Stimulated activated memory B cell treated with anti-CD40 and anti-IgM and Interleukin-4, amounts not matched to agents 10 μg/mL and 1 μg/mL and 100 μg/mL, for 72 hours (primary cell): ENCODE results near the gene MAP4.

Experiments used
- ATAC-seq: fragments of 150-1000 bp; cut with Tn5 transposase; 2 replicates; pipeline ENCODE4 v1.10.0; 2021
- H3K27ac Mint-ChIP-seq: one replicate; pipeline ENCODE4 v1.8.0; 2022; ENCODE audit warnings: mild to moderate bottlenecking, mixed read lengths
- H3K27me3 Mint-ChIP-seq: one replicate; pipeline ENCODE4 v1.8.0; 2022; ENCODE audit warnings: mixed read lengths
- H3K36me3 Mint-ChIP-seq: one replicate; pipeline ENCODE4 v1.8.0; 2022; ENCODE audit warnings: mixed read lengths
- H3K4me1 Mint-ChIP-seq: one replicate; pipeline ENCODE4 v1.8.0; 2022; ENCODE audit warnings: mixed read lengths
- H3K4me3 Mint-ChIP-seq: one replicate; pipeline ENCODE4 v1.8.0; 2022; ENCODE audit warnings: mild to moderate bottlenecking, moderate library complexity, mixed read lengths
- H3K9me3 Mint-ChIP-seq: one replicate; pipeline ENCODE4 v1.8.0; 2022; ENCODE audit warnings: mixed read lengths

The MAP4 gene

DNA sequence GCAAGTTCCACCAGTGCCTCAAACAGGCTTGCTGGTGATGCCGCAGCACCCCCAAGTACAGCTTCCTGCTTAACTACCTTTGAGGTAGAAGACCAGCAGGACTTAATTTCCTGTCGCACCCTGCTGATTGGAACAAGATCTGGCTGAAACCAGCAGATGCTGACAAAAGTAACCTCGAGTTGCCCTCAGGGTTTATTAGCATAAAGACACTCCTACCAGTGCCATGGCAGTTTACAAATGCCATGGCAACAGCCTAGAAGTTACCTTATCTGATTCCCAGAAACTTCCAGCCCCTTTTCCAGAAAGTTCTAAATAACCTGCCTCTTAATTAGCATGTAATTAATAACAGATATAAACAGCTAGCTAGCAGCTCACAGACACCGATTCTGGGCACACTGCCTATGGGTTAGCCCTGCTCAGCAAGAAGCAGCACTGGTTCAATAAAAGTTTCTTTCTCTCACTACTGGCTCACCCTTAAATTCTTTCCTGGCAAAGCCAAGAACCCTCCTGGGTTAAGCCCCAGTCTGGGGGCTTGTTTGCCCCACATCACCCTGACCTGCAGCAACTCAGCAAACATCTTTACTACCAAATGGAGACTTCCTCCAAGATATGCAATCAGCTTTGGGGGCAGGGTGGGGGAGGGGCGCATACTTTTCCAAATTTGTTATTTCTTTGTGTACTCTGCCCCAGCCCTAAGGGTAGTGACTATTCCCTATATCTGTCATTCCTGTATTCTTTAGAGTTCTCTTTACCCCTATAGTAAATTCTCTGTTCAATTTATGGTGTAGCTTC is 54.2 kb downstream of the MAP4 start:
- no peaks in the 10 kb centered on the region for H3K27me3 Mint-ChIP-seq
- H3K9me3 Mint-ChIP-seq = no peaks in the 10 kb centered on the region
- peaks cover 27% of the 10 kb centered on the region for H3K36me3 Mint-ChIP-seq
- no peak for ATAC-seq
- peaks cover 27% of the 10 kb centered on the region for H3K4me1 Mint-ChIP-seq
- H3K4me3 Mint-ChIP-seq = no peak overlapping the region
- H3K27ac Mint-ChIP-seq = no peak overlapping the region

DNA sequence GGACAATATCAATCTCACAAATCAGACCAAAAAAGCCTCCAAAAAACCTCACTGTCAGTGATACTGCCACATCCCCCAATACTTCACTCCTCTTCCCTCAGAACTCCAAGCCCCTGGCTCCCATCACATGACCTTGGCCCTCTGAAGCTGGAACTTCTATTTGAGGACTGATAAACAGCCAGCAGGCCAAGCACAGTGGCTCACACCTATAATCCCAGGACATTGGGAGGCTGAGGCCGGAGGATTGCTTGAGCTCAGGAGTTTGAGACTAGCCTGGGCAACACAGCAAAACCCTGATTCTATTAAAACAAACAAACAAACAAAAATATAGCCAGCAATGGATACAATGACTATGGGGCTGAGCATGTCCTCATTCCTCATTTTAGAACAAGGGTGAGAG is 55.2 kb downstream of the MAP4 start:
- ATAC-seq = no peak
- Mint-ChIP-seq H3K4me1 (peaks cover 27% of the 10 kb centered on the region), H3K9me3 (no peaks in the 10 kb centered on the region), H3K36me3 (peaks cover 28% of the 10 kb centered on the region), H3K4me3 (no peak overlapping the region), H3K27me3 (no peaks in the 10 kb centered on the region), H3K27ac (no peak overlapping the region)

- Mint-ChIP-seq H3K9me3 (no peaks in the 10 kb centered on the region), H3K27me3 (no peaks in the 10 kb centered on the region), H3K27ac (no peak overlapping the region), H3K36me3 (peaks cover 17% of the 10 kb centered on the region), H3K4me1 (peaks cover 9% of the 10 kb centered on the region), H3K4me3 (no peak overlapping the region)
- ATAC-seq = no peak
Measured at GRCh38 chr3:47956521-47956920, 59.7 kb downstream of the MAP4 start.

- Mint-ChIP-seq H3K9me3 (no peaks in the 10 kb centered on the region), H3K4me3 (no peak overlapping the region), H3K27me3 (no peaks in the 10 kb centered on the region), H3K36me3 (peaks cover 20% of the 10 kb centered on the region), H3K4me1 (no peaks in the 10 kb centered on the region), H3K27ac (no peak overlapping the region)
- no peak for ATAC-seq
Measured at GRCh38 chr3:47954567-47954966, 61.6 kb downstream of the MAP4 start.

DNA sequence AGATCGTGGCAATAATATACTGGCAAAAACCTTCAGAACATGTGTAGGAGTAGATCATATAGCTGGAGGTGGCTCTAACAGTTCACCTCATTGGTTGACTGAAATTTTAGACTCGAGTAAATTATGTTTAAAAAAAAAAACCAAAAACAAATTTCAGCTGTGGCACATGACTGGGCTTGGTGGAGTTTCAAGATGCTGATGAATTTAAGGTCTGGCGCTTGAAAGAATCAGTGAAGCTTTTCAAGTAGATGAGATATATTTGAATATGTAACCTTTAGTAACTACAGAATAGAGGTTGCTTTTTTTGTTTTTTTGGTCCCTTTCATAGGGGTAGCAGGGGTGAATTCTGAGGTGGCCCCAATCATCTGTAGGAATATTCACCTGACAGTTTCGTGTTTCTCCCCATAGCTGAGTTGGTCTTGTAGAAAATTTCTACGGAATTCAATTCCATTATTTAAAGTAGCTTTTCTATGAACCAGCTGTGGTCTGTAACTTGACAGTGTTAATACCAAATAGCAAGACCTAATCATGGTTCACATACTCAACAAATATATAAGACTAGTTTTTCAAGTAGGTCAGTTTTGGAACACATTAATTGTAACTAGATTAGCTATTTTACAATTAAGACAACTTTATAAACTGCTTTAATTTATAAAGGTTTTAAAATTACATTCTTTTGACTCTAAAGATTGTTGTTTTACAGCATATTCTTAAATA is 65.6 kb downstream of the MAP4 start:
- Mint-ChIP-seq H3K4me3 (no peak overlapping the region), H3K36me3 (peaks cover 10% of the 10 kb centered on the region), H3K27ac (no peak overlapping the region), H3K4me1 (no peaks in the 10 kb centered on the region), H3K27me3 (no peaks in the 10 kb centered on the region), H3K9me3 (no peaks in the 10 kb centered on the region)
- ATAC-seq = no peak

DNA sequence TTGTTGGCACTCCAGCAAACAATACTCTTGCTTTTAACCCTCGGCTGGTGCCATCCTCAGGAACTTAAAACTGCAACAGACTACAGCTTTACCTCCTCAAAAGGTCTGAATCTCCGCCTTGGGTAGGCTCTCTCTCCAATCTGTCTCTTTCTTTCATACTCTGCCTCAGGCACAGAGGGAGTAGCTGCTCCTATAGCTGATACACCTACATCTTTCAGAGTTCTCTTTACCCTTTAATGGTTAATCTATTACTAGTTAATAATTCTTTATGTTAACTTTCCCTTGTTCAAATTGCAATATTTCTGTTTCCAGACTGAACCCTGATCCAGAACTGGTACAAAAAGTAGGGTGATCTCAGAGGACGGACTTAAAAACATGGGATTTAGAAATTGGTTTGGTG is 66.2 kb downstream of the MAP4 start:
- H3K4me3 Mint-ChIP-seq = no peak overlapping the region
- peaks cover 10% of the 10 kb centered on the region for H3K36me3 Mint-ChIP-seq
- no peak overlapping the region for H3K27ac Mint-ChIP-seq

GRCh38 chr3:47940232-47940631 is 76.0 kb downstream of the MAP4 start:
- Mint-ChIP-seq H3K4me3 (no peak overlapping the region), H3K27me3 (no peaks in the 10 kb centered on the region), H3K9me3 (no peaks in the 10 kb centered on the region), H3K36me3 (peaks cover under 1% of the 10 kb centered on the region), H3K4me1 (peaks cover 19% of the 10 kb centered on the region), H3K27ac (no peak overlapping the region)
- ATAC-seq = no peak

More for the DNA sequence above, 66.2 kb downstream of the MAP4 start:
- H3K9me3 Mint-ChIP-seq = no peaks in the 10 kb centered on the region
- no peaks in the 10 kb centered on the region for H3K27me3 Mint-ChIP-seq
- no peak for ATAC-seq
- peaks cover under 1% of the 10 kb centered on the region for H3K4me1 Mint-ChIP-seq

DNA sequence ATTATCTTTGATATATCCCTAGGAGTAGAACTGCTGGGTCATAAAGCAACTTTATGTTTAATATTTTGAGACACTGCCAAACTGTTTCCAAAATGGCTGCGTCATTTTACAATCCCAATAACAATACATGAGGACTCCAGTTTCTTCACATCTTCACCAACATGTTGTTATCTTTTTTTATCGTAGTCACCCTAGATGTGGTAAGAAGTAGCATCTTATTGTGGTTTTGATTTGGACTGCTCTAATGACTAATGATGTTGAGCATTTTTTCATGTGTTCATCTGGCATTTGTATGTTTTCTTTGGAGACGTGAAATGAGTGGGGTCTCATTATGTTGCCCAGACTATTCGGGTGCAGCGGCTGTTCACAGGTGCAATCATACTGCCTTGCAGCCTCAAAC is 83.8 kb downstream of the MAP4 start:
- H3K27me3 Mint-ChIP-seq = no peaks in the 10 kb centered on the region
- H3K9me3 Mint-ChIP-seq = no peaks in the 10 kb centered on the region
- no peak overlapping the region for H3K27ac Mint-ChIP-seq
- peaks cover 22% of the 10 kb centered on the region for H3K36me3 Mint-ChIP-seq
- no peaks in the 10 kb centered on the region for H3K4me1 Mint-ChIP-seq
- no peak overlapping the region for H3K4me3 Mint-ChIP-seq
- ATAC-seq = no peak

- H3K27me3 Mint-ChIP-seq = no peaks in the 10 kb centered on the region
- H3K4me3 Mint-ChIP-seq = no peak overlapping the region
- no peaks in the 10 kb centered on the region for H3K9me3 Mint-ChIP-seq
- H3K4me1 Mint-ChIP-seq = no peaks in the 10 kb centered on the region
- peaks cover 33% of the 10 kb centered on the region for H3K36me3 Mint-ChIP-seq
- no peak for ATAC-seq
- no peak overlapping the region for H3K27ac Mint-ChIP-seq
Measured at GRCh38 chr3:47930979-47931378, 85.2 kb downstream of the MAP4 start.

DNA sequence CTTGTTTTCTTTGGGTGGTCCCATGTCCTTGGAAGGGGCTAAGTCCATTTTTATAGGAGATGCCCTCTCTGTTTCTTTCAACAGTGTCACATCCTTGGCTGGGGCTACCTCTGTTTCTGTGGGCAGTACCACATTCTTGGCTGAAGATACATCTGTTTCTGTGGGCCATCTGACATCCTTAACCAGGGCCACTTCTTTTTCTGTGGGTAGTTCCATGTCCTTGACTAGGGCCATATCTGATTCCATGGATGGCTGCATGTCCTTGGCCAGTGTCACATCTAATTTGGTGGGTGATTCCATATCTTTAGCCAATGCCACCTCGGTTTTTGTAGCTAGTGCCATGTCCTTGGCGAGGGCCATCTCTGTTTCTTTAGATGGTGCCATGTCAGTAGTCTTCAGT is 99.5 kb downstream of the MAP4 start:
- no peak for ATAC-seq
- Mint-ChIP-seq H3K27ac (no peak overlapping the region), H3K27me3 (no peaks in the 10 kb centered on the region), H3K4me3 (no peak overlapping the region), H3K9me3 (no peaks in the 10 kb centered on the region), H3K36me3 (peaks cover 50% of the 10 kb centered on the region), H3K4me1 (no peaks in the 10 kb centered on the region)

- ATAC-seq = no peak
- Mint-ChIP-seq H3K27me3 (no peaks in the 10 kb centered on the region), H3K36me3 (peaks cover 51% of the 10 kb centered on the region), H3K4me1 (no peaks in the 10 kb centered on the region), H3K9me3 (no peaks in the 10 kb centered on the region), H3K27ac (no peak overlapping the region), H3K4me3 (no peak overlapping the region)
Measured at GRCh38 chr3:47916201-47916600, 100.0 kb downstream of the MAP4 start.

DNA sequence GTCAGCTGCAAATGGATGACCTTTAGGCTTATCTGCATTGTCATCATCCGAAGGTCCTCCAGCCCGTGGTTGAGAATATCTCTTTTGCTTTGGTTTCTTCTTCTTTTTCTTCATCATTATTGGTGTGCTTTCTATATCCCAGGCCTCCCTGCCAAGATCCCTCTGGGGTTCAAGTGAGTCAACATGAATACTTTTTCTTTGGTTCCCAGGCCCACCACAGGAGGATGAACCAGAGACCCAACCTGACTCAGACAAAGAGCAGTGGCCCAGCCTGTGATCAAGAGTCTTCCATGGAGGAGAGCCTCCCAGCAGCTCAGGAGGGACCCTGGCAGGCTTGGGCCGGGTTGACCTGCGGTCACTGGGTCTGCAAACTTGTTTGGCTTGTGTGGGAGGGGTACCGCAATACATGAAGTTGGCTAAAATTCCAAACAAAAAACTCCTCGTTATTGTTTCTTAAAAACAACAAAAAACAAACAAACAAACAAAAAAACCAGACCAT is 104.2 kb downstream of the MAP4 start:
- peak overlapping the region; percentile 13 for H3K27ac Mint-ChIP-seq
- H3K36me3 Mint-ChIP-seq = peaks cover 79% of the 10 kb centered on the region
- ATAC-seq = no peak
- no peaks in the 10 kb centered on the region for H3K9me3 Mint-ChIP-seq
- no peaks in the 10 kb centered on the region for H3K4me1 Mint-ChIP-seq
- no peaks in the 10 kb centered on the region for H3K27me3 Mint-ChIP-seq
- H3K4me3 Mint-ChIP-seq = no peak overlapping the region

DNA sequence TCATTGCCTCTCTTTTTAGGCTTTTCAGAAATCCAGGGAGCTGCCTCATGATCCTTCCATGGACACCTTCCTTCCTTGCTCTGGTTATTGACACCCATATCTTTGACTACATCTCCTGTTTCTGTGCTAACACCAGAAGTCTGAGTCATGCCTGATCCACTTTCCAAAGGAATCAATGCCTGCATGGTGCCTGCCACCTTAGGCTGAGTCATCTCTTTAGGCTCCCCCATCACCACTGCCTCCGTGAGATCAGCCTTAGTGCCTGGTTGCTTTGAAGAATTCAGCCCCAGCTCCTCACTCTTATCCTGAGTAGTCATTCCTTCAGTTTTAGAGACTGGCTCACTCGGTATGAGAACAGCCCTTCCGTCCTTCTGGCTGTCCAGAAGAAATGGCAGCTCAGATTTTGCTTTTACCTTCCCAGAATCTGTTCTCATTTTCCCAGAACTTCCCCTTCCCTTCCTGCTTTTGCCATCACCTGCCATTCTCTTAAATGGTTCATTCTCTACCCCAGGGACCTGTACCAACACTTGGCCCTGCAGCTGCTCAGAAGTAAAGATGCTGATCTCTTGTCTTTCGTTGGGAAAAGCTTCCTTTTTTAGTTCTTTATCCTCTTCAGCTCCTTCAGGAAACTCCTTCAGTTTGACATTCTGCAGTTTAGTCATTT is 105.3 kb downstream of the MAP4 start:
- Mint-ChIP-seq H3K4me1 (no peaks in the 10 kb centered on the region), H3K9me3 (no peaks in the 10 kb centered on the region), H3K36me3 (peaks cover 72% of the 10 kb centered on the region), H3K4me3 (no peak overlapping the region), H3K27me3 (no peaks in the 10 kb centered on the region), H3K27ac (no peak overlapping the region)
- no peak for ATAC-seq

DNA sequence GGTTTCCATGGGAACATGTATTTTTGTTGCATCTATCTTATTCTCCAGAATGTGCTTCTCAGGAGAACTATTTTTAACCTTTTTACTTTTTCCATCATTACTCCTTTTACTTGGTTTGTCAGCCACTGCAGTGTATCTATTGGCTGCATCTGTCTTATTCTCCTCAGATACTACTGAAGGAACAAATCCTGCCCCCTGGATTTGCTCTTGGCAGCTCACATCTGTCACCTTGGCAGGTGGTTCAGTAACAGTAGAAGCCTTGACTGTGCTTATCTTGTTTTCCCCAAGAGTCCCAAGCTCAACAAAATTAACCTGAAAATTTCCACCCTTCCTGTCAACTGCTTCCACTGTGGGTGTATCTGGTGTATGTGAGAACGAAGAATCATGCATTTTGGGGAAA is 106.0 kb downstream of the MAP4 start:
- H3K36me3 Mint-ChIP-seq = peaks cover 71% of the 10 kb centered on the region
- H3K27me3 Mint-ChIP-seq = no peaks in the 10 kb centered on the region
- H3K4me1 Mint-ChIP-seq = no peaks in the 10 kb centered on the region
- H3K27ac Mint-ChIP-seq = no peak overlapping the region
- H3K4me3 Mint-ChIP-seq = no peak overlapping the region
- no peak for ATAC-seq
- no peaks in the 10 kb centered on the region for H3K9me3 Mint-ChIP-seq

DNA sequence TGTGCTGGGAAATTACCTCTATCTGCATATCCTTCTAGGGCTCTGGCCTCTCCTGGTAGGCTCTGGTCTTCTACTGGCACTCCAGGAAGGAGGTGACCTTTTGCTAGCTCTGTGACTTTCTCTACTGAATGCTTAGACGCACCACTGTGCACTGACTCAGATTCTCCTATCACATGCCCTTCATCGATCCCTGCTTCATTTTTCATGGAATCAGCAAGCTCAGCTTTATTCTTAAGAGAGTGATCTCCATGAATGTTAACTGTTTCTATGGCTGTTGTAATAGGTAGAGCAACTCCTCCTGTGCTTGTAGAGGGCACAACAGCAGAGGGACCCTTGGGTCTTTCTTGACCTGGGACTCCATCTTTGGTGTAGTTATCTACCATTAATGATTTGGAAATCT is 106.6 kb downstream of the MAP4 start:
- Mint-ChIP-seq H3K4me3 (no peak overlapping the region), H3K4me1 (no peaks in the 10 kb centered on the region), H3K27ac (no peak overlapping the region), H3K36me3 (peaks cover 71% of the 10 kb centered on the region), H3K27me3 (no peaks in the 10 kb centered on the region), H3K9me3 (no peaks in the 10 kb centered on the region)
- ATAC-seq = no peak
